SK-N-SH treated with all-trans-retinoic acid at 6 μM for 48 hours (cell line): ENCODE measurements around the gene AKT1S1.

ENCODE experiments used
- ATAC-seq: fragments of 200-7000 bp; cut with Tn5 transposase; 3 replicates; pipeline ENCODE4 v1.9.1; 2020; ENCODE audit warnings: mild to moderate bottlenecking, moderate library complexity
- ARNTL ChIP-seq: fragments of 450-650 bp; formaldehyde crosslinking; IDR thresholded peaks from 2 replicates; pipeline ENCODE4 v1.5.0; 2020; ENCODE audit warnings: low read depth, mild to moderate bottlenecking, moderate library complexity, borderline replicate concordance
- BACH2 ChIP-seq: fragments of 250-450 bp; sonication (Bioruptor Pico); IDR thresholded peaks from 2 replicates; pipeline ENCODE4 v1.9.0; 2021; ENCODE audit warnings: mild to moderate bottlenecking, borderline replicate concordance
- CSDC2 ChIP-seq: fragments of 250-450 bp; sonication (Bioruptor Pico); IDR thresholded peaks from 2 replicates; pipeline ENCODE4 v1.5.0; 2020; ENCODE audit warnings: mild to moderate bottlenecking, moderate library complexity
- CSRNP3 ChIP-seq: fragments of 250-450 bp; sonication (Bioruptor Pico); IDR thresholded peaks from 2 replicates; pipeline ENCODE4 v1.5.1; 2021; ENCODE audit warnings: mild to moderate bottlenecking, moderate library complexity
- ESRRG ChIP-seq: fragments of 250-450 bp; sonication (Bioruptor Pico); IDR thresholded peaks from 2 replicates; pipeline ENCODE4 v1.6.1; 2021; ENCODE audit warnings: mild to moderate bottlenecking
- GLIS3 ChIP-seq: fragments of 250-450 bp; sonication (Bioruptor Pico); IDR thresholded peaks from 2 replicates; pipeline ENCODE4 v1.5.0; 2020; ENCODE audit warnings: mild to moderate bottlenecking, moderate library complexity
- ISL1 ChIP-seq: fragments of 250-450 bp; sonication (Bioruptor Pico); IDR thresholded peaks from 2 replicates; pipeline ENCODE4 v2.1.2; 2022; ENCODE audit warnings: mild to moderate bottlenecking, moderate library complexity
- OSR1 ChIP-seq: fragments of 250-450 bp; sonication (Bioruptor Pico); IDR thresholded peaks from 2 replicates; pipeline ENCODE4 v1.8.0; 2022; ENCODE audit warnings: moderate library complexity, mild to moderate bottlenecking, inconsistent platforms
- PATZ1 ChIP-seq: fragments of 250-450 bp; sonication (Bioruptor Pico); IDR thresholded peaks from 2 replicates; pipeline ENCODE4 v1.8.0; 2020; ENCODE audit warnings: mild to moderate bottlenecking, moderate library complexity, borderline replicate concordance
- POU6F1 ChIP-seq: fragments of 250-450 bp; sonication (Bioruptor Pico); IDR thresholded peaks from 2 replicates; pipeline ENCODE4 v1.8.0; 2021; ENCODE audit warnings: low read depth, mild to moderate bottlenecking, moderate library complexity, borderline replicate concordance
- PPARA ChIP-seq: fragments of 250-450 bp; sonication (Bioruptor Pico); IDR thresholded peaks from 2 replicates; pipeline ENCODE4 v1.5.0; 2020; ENCODE audit warnings: mild to moderate bottlenecking, borderline replicate concordance
- RARB ChIP-seq: fragments of 250-450 bp; sonication (Bioruptor Pico); IDR thresholded peaks from 2 replicates; pipeline ENCODE4 v1.8.0; 2021; ENCODE audit warnings: mild to moderate bottlenecking, moderate library complexity
- SNAI2 ChIP-seq: fragments of 250-450 bp; sonication (Bioruptor Pico); IDR thresholded peaks from 2 replicates; pipeline ENCODE4 v1.5.0; 2020; ENCODE audit warnings: mild to moderate bottlenecking, moderate library complexity
- TCF4 ChIP-seq: fragments of 250-450 bp; sonication (Bioruptor Pico); IDR thresholded peaks from 2 replicates; pipeline ENCODE4 v1.8.0; 2021; ENCODE audit warnings: mild to moderate bottlenecking, moderate library complexity, borderline replicate concordance
- TOX ChIP-seq: fragments of 250-450 bp; sonication (Bioruptor Pico); IDR thresholded peaks from 2 replicates; pipeline ENCODE4 v1.8.0; 2021; ENCODE audit warnings: mild to moderate bottlenecking, moderate library complexity, borderline replicate concordance
- TSHZ2 ChIP-seq: fragments of 250-450 bp; sonication (Bioruptor Pico); IDR thresholded peaks from 2 replicates; pipeline ENCODE4 v1.5.0; 2020; ENCODE audit warnings: mild to moderate bottlenecking, moderate library complexity
- ZC3H10 ChIP-seq: fragments of 250-450 bp; sonication (Bioruptor Pico); IDR thresholded peaks from 2 replicates; pipeline ENCODE4 v1.5.1; 2021; ENCODE audit warnings: mild to moderate bottlenecking, moderate library complexity
- ZFP3 ChIP-seq: fragments of 250-450 bp; sonication (Bioruptor Pico); IDR thresholded peaks from 2 replicates; pipeline ENCODE4 v1.5.0; 2020; ENCODE audit warnings: mild to moderate bottlenecking, moderate library complexity
- ZFP30 ChIP-seq: fragments of 450-650 bp; formaldehyde crosslinking; IDR thresholded peaks from 2 replicates; pipeline ENCODE4 v1.5.0; 2022; ENCODE audit warnings: mild to moderate bottlenecking, moderate library complexity
- ZNF565 ChIP-seq: fragments of 450-650 bp; formaldehyde crosslinking; conservative IDR thresholded peaks from 2 replicates; pipeline ENCODE4 v1.5.0; 2020; ENCODE audit warnings: low read depth, mild to moderate bottlenecking, moderate library complexity
- ZNF70 ChIP-seq: fragments of 450-650 bp; formaldehyde crosslinking; IDR thresholded peaks from 2 replicates; pipeline ENCODE4 v1.5.0; 2020; ENCODE audit warnings: mild to moderate bottlenecking, moderate library complexity
- ZNF8 ChIP-seq: fragments of 450-650 bp; formaldehyde crosslinking; IDR thresholded peaks from 2 replicates; pipeline ENCODE4 v1.5.0; 2020; ENCODE audit warnings: mild to moderate bottlenecking, moderate library complexity

AKT1S1 gene

GRCh38 chr19:49863254-49863934, 13.8 kb downstream of the AKT1S1 start:
- TF ChIP-seq TSHZ2 (CRISPR knock-in tag) (no peak), PATZ1 (no peak), ZFP3 (CRISPR knock-in tag) (no peak), CSRNP3 (CRISPR knock-in tag) (no peak), TCF4 (CRISPR knock-in tag) (no peak), POU6F1 (CRISPR knock-in tag) (no peak), TOX (no peak), ISL1 (CRISPR knock-in tag) (no peak), BACH2 (CRISPR knock-in tag) (no peak), ZNF565 (no peak), GLIS3 (CRISPR knock-in tag) (no peak), ARNTL (CRISPR knock-in tag) (no peak), ZC3H10 (CRISPR knock-in tag) (no peak), ESRRG (no peak), CSDC2 (CRISPR knock-in tag) (no peak)
- TF ChIP-seq, all 23 proteins: peak for 0
- no peak for ATAC-seq

- TF ChIP-seq ARNTL (CRISPR knock-in tag) (no peak), ZFP30 (no peak), PPARA (CRISPR knock-in tag) (no peak), ESRRG (no peak), ZNF8 (no peak), TOX (no peak), GLIS3 (CRISPR knock-in tag) (no peak), PATZ1 (no peak), SNAI2 (CRISPR knock-in tag) (no peak), CSRNP3 (CRISPR knock-in tag) (no peak), ZNF70 (CRISPR knock-in tag) (no peak), POU6F1 (CRISPR knock-in tag) (no peak), RARB (CRISPR knock-in tag) (no peak), ZNF565 (no peak), OSR1 (CRISPR knock-in tag) (no peak)
- TF ChIP-seq, all 23 proteins: peak for 0
- ATAC-seq: no peak
Observed at GRCh38 chr19:49862391-49863253, 14.5 kb downstream of the AKT1S1 start.
